T-helper 2 cell treated with Interferon-gamma antibody and Interleukin-4, amounts not matched to agents 100 ng/mL and 5 ng/mL, for 36 hours (primary cell): ENCODE results near the gene HOXC13. TPM values are rescaled to one million over a fixed set of nuclear protein-coding genes. Genes with fewer than 3 reads are reported as not detected.

Experiments used
- intact Hi-C: fragments of 100-400 bp; cut with micrococcal nuclease; formaldehyde crosslinking; loops from one replicate; pipeline ENCODE4 v1.15.1; 2023
- total RNA-seq: library from RNA; stranded (reverse); gene quantifications from 2 replicates; pipeline ENCODE4 v1.2.3, GENCODE V29; 2022

Gene HOXC13
- total RNA-seq, result not detected in 2 replicates

DNA sequence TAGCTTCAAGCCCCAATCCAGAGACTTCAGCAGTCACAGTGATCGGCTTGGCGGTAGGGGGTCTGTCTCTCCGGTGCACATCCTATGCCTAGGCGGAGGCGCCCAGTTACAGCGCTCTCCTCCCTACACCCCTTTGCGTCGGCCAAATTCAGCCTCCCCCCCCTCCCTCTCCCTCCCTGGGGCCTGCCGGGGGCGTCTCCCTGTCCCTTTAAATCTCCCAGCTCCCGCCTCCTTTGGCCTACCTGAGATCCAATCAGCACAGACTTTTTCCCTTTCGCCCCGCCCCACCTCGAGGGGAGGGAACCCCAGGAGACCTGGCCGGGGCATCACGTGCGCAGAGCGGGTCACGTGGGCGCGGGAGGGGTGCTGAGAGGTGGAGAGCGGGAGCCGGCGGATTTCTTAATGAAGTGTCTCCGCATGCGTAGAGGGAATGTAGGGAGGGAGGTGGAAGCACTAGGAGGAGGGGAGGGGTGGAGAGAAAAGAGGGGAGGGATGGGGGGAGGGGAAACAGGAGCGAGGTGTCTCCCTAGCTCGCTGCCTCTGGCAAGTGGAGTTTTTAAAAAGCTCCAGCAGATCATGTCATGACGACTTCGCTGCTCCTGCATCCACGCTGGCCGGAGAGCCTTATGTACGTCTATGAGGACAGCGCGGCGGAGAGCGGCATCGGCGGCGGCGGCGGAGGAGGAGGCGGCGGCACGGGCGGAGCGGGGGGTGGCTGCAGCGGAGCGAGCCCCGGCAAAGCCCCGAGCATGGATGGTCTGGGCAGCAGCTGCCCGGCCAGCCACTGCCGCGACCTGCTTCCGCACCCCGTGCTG is at the start of gene HOXC13:
TSS of gene HOXC13 (plus strand) at position 506 of the 815 bp plus-strand sequence. CDS start at position 582, 76 bp downstream.
- intact Hi-C loops, result loop anchor here (5.0 kb wide), 2 partner anchors 39 to 114 kb away; partner anchors contain the start of gene HOXC4

DNA sequence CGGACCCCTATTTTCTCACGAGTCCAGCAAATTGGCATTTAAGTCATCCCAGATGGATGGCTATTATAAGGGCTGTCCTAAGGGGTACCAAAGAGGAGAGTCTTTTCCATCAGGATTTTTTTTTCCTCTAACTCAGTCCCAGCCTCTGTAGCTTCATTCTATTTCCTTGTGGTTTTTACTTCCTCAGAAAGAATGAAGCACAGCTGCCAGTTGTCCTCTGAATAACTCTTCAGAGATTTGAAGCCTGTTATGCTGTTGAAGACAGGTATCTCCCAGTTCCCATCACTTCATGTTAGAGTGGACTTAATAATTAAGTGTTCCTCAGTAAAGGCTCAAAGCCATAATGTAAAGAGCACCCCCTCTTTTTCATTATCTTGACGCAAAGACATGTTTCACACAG is 48.5 kb upstream of the HOXC13 start:
- intact Hi-C loops, result no loop called here

DNA sequence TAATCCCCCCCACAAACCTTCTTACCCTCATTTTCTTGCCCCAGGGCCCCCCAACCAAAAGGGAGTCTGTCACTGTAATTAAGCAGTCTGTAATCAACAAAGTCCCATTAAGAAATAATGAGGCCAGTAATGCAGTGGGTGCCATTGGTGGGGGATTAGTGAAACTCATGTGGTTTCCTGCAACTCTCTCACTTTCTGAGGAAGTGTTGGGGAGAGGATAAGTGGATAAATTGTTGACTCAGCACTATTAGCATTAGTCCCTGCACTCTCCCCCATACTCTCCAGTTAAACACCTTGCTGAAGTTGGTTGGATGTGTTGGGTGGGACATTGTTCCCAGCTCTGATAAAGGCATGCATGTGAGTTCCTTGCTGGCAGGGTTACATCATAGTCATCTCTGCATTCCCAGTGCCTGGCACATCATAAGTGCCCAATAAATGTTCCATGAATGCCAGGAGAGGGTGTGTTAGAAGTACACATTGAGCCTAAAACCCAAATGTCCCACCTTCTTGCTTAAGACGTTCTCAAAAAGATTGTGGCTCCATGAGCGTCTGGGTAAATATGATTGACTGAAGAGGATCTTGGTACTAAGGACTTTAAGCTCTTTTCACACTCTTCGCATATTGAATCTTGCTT is 45.8 kb upstream of the HOXC13 start:
- intact Hi-C loops, result no loop called here

DNA sequence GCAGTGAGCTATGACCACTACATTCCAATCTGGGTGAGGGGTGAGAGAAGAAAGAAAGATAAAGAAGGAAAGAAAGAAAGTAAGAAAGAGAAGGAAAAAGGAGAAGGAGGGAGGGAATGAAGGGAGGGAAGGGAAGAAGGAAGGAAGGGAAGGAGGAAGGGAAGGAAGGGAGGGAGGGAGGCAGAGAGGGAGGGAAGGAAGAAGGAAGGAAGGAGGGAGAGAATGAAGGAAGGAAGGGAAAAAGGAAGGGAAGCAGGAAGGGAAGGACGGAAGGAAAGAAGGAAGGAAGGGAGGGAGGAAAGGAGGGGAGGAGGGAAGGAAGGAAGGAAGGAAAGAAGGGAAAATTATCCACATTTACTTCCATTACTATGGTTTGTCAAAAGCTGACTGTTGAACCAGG is 39.4 kb upstream of the HOXC13 start:
- intact Hi-C loops, result no loop called here

DNA sequence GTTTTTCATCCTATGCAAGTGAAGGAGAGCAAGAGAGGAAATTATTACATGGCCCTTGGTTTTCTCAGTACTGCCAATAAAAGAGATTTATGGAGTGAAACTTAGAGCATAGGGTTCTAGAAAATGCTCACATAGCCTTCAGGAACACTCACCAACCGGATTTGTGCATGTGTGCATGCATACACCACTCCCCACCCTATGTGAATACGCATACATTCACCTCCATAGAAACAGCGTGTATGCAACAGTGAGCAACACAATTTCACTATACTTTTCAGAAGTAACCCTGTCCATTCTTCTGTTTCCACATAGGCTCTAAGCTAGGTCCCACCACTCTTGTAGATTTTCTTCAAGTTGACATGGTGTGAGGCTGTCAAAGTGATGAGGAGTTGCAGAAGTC is 31.5 kb upstream of the HOXC13 start:
- intact Hi-C loops, result no loop called here

DNA sequence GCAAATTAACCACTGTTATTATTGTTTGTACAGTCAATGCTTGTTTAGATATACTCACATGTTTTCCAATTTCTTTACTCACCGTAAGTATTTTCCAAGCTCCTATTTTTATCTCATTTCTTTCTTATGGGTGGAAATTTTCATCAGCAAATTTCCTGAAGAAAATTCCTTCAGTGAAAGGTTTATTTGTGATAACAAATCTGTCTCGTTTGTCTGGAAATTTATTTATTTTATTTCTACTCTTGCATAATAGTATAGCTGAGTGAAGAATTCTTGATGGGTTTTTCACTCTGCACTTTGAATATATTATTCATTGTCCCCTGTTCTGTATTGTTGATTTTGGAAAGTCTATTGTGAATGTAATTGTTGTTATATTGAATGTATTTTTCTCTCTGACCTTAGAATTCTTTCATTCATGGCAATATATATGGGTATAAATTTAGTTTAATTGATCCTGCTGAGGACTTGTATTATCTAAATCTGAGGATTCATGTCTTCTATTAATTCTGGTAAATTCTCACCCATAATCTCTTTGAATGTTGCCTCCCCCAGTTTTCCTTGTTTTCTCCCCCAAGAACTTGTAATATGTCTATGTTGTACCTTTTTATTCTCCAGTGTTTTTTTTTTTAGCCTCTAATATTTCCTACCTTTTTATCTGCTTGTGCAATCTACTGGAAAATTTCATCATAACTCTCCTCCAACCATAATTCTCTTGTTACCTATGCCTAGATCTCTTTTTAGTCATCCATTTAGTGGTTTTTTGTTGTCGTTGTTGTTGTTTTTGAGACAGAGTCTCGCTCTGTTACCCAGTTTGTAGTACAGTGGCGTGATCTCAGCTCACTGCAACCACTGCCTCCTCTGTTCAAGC is 21.6 kb upstream of the HOXC13 start:
- intact Hi-C loops, result no loop called here

GRCh38 chr12:53924521-53925405 is 13.9 kb upstream of the HOXC13 start:
- intact Hi-C loops, result no loop called here

- intact Hi-C loops, result no loop called here
Observed at GRCh38 chr12:53927220-53928029, 11.2 kb upstream of the HOXC13 start.

DNA sequence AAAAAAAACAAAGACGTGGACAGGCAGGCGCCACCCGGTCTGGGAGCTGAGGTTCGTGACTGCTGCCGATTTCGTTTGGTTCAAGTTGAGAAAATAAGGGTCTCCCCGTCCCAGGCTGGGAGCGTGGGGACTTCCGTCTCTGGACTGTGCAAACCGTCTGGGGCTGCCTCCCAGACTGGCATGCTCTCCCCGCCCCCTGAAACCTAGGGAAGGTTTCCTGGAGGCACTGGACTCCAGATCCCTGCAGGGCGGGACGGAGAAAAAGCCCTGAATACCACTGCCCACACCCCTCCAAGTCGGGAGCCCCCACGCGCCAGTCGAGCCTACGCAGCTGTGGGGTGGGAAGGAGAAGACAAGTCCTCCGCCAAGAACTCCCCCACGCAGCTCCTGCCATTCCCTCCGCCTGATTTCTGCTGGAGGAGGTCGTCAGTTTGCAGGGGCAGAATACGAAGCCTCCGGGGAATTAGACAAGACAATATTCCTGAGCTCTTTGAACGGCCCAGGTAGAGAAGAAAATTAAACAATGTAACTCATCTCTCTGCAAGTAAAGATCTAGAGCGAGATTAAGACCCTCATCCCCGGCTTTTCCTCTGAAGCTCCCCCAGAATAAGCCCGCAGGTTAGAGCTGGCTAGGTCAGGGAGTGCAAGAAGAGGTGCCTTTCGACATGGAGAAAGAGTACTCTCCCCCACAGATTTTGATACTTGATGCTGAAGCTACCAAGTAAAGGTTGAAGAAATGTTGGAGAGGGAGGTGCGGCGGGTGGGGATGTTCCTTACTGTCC is 10.4 kb upstream of the HOXC13 start:
- intact Hi-C loops, result no loop called here

GRCh38 chr12:53929527-53929926 is 9.1 kb upstream of the HOXC13 start:
- intact Hi-C loops, result no loop called here

DNA sequence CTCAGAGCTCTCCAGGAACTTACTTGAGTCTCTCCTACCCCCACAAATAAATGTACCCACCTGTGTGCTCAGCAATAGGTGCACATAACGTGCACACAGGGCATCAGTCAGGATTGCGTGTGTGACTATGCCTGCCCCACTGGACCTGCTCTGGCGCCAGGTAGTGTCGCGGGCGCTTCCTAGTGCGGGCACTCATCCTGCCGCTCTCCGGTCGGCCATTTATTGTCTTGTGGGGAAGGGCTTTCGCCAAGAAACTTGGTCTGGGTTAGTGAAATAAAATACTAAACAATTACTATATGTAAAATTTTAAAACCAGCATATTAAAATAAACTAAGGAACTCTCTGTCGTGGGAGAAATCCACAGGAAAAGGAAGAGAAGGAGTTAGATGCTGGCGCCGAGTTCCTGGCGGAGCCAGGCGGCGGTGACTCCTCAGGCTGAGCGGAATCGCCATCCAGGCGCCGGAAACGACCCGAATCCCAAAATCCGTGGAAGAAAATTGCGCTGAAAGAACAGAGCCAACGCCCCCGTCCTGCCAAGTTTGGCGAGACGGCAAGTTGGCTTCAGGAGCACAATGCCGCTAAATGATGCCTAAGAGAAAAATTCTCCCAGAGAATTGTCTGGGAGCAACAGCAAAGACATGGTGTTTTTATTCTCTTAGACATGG is 7.9 kb upstream of the HOXC13 start:
- intact Hi-C loops, result no loop called here

GRCh38 chr12:53931844-53932581 is 6.6 kb upstream of the HOXC13 start:
- intact Hi-C loops, result no loop called here

GRCh38 chr12:53932915-53933314 is 5.7 kb upstream of the HOXC13 start:
- intact Hi-C loops, result no loop called here

- intact Hi-C loops, result loop anchor here (5.0 kb wide), 2 partner anchors 42 to 117 kb away; partner anchors contain the start of gene HOXC4
Observed at GRCh38 chr12:53935383-53936341, 3.0 kb upstream of the HOXC13 start.

DNA sequence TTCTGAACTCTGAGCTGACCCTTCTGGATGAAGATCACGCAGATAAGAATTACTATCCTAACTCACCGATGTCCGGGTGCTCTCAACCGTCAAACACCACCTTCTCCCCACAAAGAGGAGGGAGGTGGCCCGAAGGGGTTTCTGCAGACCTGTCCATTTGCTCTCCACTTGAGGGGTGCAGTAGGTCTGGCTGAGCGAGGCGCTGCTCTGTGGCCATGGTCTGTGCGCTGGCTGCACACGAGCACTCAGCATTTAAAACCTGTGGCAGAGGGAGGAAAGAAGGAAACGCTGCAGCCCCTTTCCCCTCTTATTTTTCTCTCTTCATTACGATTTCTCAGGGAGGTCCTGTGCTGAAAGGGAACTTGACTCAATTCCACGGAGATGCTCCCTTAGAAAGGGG is 1.5 kb upstream of the HOXC13 start:
- intact Hi-C loops, result loop anchor here (5.0 kb wide), 2 partner anchors 40 to 115 kb away; partner anchors contain the start of gene HOXC4

GRCh38 chr12:53937596-53938325 is 870 bp upstream of the HOXC13 start:
- intact Hi-C loops, result loop anchor here (5.0 kb wide), 2 partner anchors 40 to 115 kb away; partner anchors contain the start of gene HOXC4
